GM23338 (cell line): ENCODE measurements around the gene GRAMD2B. TPM values are rescaled to one million over a fixed set of nuclear protein-coding genes. Genes with fewer than 3 reads are reported as not detected.

ENCODE experiments used
- ATAC-seq: fragments of 200-7000 bp; cut with Tn5 transposase; 3 replicates; pipeline ENCODE4 v1.9.1; 2020
- DNase-seq: peaks from one replicate; pipeline ENCODE4 v3.0.0-alpha.2; 2015; ENCODE audit warnings: low spot score
- H2AFZ ChIP-seq: fragments of 200-600 bp; sonication (generic); 2 replicates; pipeline ENCODE4 v1.8.0; 2016; ENCODE audit warnings: antibody characterized with exemption, mild to moderate bottlenecking, moderate library complexity
- H3F3A ChIP-seq: fragments of 200-600 bp; sonication (generic); replicated peaks from 2 replicates; pipeline ENCODE4 v1.8.0; 2017; ENCODE audit warnings: antibody characterized with exemption, mixed run types, low read depth
- H3K27ac ChIP-seq: fragments of 200-600 bp; sonication (generic); 2 replicates; pipeline ENCODE4 v1.6.1; 2016; ENCODE audit warnings: low read depth
- H3K27me3 ChIP-seq: fragments of 200-600 bp; sonication (generic); 2 replicates; pipeline ENCODE4 v1.8.0; 2016; ENCODE audit warnings: mild to moderate bottlenecking, mixed run types, moderate library complexity; ENCODE audit not compliant: insufficient read depth
- H3K36me3 ChIP-seq: fragments of 200-600 bp; sonication (generic); 2 replicates; pipeline ENCODE4 v1.8.0; 2016; ENCODE audit warnings: mild to moderate bottlenecking; ENCODE audit not compliant: insufficient read depth
- H3K4me1 ChIP-seq: fragments of 200-600 bp; sonication (generic); 2 replicates; pipeline ENCODE4 v1.8.0; 2016; ENCODE audit warnings: mild to moderate bottlenecking, moderate library complexity; ENCODE audit not compliant: insufficient read depth
- H3K4me2 ChIP-seq: fragments of 200-600 bp; sonication (generic); 2 replicates; pipeline ENCODE4 v1.7.1; 2017; ENCODE audit warnings: mixed run types
- H3K4me3 ChIP-seq: fragments of 200-600 bp; sonication (generic); 2 replicates; pipeline ENCODE4 v1.6.1; 2016; ENCODE audit warnings: mixed run types
- H3K79me2 ChIP-seq: fragments of 200-600 bp; sonication (generic); replicated peaks from 2 replicates; pipeline ENCODE4 v1.8.0; 2017; ENCODE audit warnings: mild to moderate bottlenecking; ENCODE audit not compliant: insufficient read depth
- H3K9me2 ChIP-seq: fragments of 200-600 bp; sonication (generic); 2 replicates; pipeline ENCODE4 v1.8.0; 2017; ENCODE audit not compliant: insufficient read depth
- H4K20me1 ChIP-seq: fragments of 200-600 bp; sonication (generic); replicated peaks from 2 replicates; pipeline ENCODE4 v1.8.0; 2017; ENCODE audit warnings: mild to moderate bottlenecking; ENCODE audit not compliant: insufficient read depth
- H3K27ac Mint-ChIP-seq: 2 replicates; pipeline ENCODE4 v1.8.0; 2020; ENCODE audit warnings: inconsistent platforms, mild to moderate bottlenecking, moderate library complexity, mixed read lengths
- H3K27me3 Mint-ChIP-seq: 3 replicates; pipeline ENCODE4 v1.8.0; 2022; ENCODE audit warnings: low read depth, mild to moderate bottlenecking, moderate library complexity, mixed read lengths, inconsistent platforms; ENCODE audit not compliant: insufficient read depth, poor library complexity
- H3K36me3 Mint-ChIP-seq: 3 replicates; pipeline ENCODE4 v1.8.0; 2021; ENCODE audit warnings: low read depth, mild to moderate bottlenecking, inconsistent platforms, moderate library complexity, mixed read lengths
- H3K4me1 Mint-ChIP-seq: 3 replicates; pipeline ENCODE4 v1.8.0; 2020; ENCODE audit warnings: mild to moderate bottlenecking, inconsistent platforms, mixed read lengths
- H3K4me3 Mint-ChIP-seq: 3 replicates; pipeline ENCODE4 v1.8.0; 2021; ENCODE audit warnings: moderate library complexity, mild to moderate bottlenecking, inconsistent platforms, mixed read lengths
- H3K9me3 Mint-ChIP-seq: 3 replicates; pipeline ENCODE4 v1.8.0; 2020; ENCODE audit warnings: moderate library complexity, mild to moderate bottlenecking, inconsistent platforms, mixed read lengths
- CREB1 ChIP-seq: fragments of 250-450 bp; sonication (Bioruptor Pico); IDR thresholded peaks from 2 replicates; pipeline ENCODE4 v1.5.0; 2020; ENCODE audit warnings: low read depth, mild to moderate bottlenecking, moderate library complexity
- EZH2 ChIP-seq: fragments of 200-600 bp; sonication (generic); IDR thresholded peaks from one replicate; pipeline ENCODE4 v1.8.0; 2017; ENCODE audit warnings: antibody characterized with exemption, mild to moderate bottlenecking, low read depth; ENCODE audit not compliant: unreplicated experiment
- EZH2phosphoT487 ChIP-seq: fragments of 200-600 bp; sonication (generic); IDR thresholded peaks from one replicate; pipeline ENCODE4 v1.8.1; 2018; ENCODE audit warnings: antibody characterized with exemption; ENCODE audit not compliant: unreplicated experiment
- JUNB ChIP-seq: IDR thresholded peaks from one replicate; pipeline ENCODE4 v1.6.1; 2016; ENCODE audit warnings: antibody characterized with exemption; ENCODE audit not compliant: unreplicated experiment
- NANOG ChIP-seq: IDR thresholded peaks from 2 replicates; pipeline ENCODE4 v1.6.1; 2016; ENCODE audit warnings: antibody characterized with exemption, borderline replicate concordance
- POLR2AphosphoS5 ChIP-seq: IDR thresholded peaks from 2 replicates; pipeline ENCODE4 v1.6.1; 2016; ENCODE audit warnings: antibody characterized with exemption, low read depth
- STAT1 ChIP-seq: IDR thresholded peaks from one replicate; pipeline ENCODE4 v1.6.1; 2016; ENCODE audit warnings: antibody characterized with exemption; ENCODE audit not compliant: unreplicated experiment
- ZNF114 ChIP-seq: fragments of 250-450 bp; sonication (Bioruptor Pico); IDR thresholded peaks from 2 replicates; pipeline ENCODE4 v1.5.0; 2020; ENCODE audit warnings: mild to moderate bottlenecking, moderate library complexity
- ZNF331 ChIP-seq: fragments of 250-450 bp; sonication (Bioruptor Pico); IDR thresholded peaks from 2 replicates; pipeline ENCODE4 v1.5.0; 2020; ENCODE audit warnings: low read depth, mild to moderate bottlenecking, moderate library complexity
- polyA plus RNA-seq: library from polyadenylated mRNA; unstranded; fragments of >200 nt; fragmentation: Nextera tagmentation; extraction: Ambion mirVana; gene quantifications from 2 replicates; pipeline ENCODE4 v1.2.1, GENCODE V29; 2016
- total RNA-seq: library from RNA; depleted of rRNA; stranded (reverse); fragments of >200 nt; shearing (Covaris generic); gene quantifications from 2 replicates; pipeline ENCODE4 v1.2.3, GENCODE V29; 2014
- TF ChIP-seq, protein P1 (sequence below), 2 experiments: fragments of 200-600 bp in 1 of 2; sonication (generic) in 1 of 2; conservative IDR thresholded peaks; 2 replicates each; pipeline versions ENCODE4 v1.5.1 to v1.6.1; 2016 to 2017; ENCODE audit warnings: antibody characterized with exemption in 2 of 2, low read depth in 2 of 2, mild to moderate bottlenecking in 2 of 2, moderate library complexity in 1 of 2
- TF ChIP-seq, protein P2 (sequence below): fragments of 250-450 bp; sonication (Bioruptor Pico); IDR thresholded peaks from 2 replicates; pipeline ENCODE4 v1.5.0; 2020; ENCODE audit warnings: mild to moderate bottlenecking, moderate library complexity
- TF ChIP-seq, protein P3 (sequence below): IDR thresholded peaks from 2 replicates; pipeline ENCODE4 v1.6.1; 2016; ENCODE audit warnings: antibody characterized with exemption

The GRAMD2B gene
- total and polyA plus RNA-seq, 2 experiments from 2014 or later, result 9.7 to 16.9 TPM

DNA sequence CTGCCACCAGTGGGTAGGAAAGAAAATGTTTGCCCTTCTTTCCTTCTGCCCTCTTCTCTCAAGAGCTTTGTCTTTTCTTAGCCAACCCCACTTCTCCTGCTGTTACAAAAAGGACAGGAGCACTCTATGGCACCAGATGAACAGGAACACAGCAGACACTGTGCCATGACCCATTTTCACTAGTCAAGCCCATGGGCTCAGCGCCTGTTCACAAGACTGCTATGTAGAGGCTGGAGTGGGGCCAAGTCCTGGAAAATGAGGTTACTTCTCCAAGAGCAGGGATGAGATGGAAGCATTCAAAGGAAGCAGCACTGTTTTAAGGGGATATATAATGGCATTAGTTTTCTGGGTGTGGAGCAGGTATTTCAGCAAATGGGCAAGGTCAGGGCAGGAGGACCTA, 46.8 kb upstream of the GRAMD2B start:
- no peak for DNase-seq
- Histone ChIP-seq H3K4me1 (peaks cover 26% of the 10 kb centered on the region), H3K4me2 (no peak overlapping the region), H3K79me2 (no peaks in the 10 kb centered on the region), H3K27ac (no peak overlapping the region), H3K27me3 (no peaks in the 10 kb centered on the region), H3K4me3 (no peak overlapping the region), H4K20me1 (no peaks in the 10 kb centered on the region), H3K9me2 (no peaks in the 10 kb centered on the region), H3F3A (no peaks in the 10 kb centered on the region), H3K36me3 (no peaks in the 10 kb centered on the region), H2AFZ (no peak overlapping the region)
- Mint-ChIP-seq H3K9me3 (no peaks in the 10 kb centered on the region), H3K27ac (no peak overlapping the region), H3K27me3 (no peaks in the 10 kb centered on the region), H3K4me3 (no peak overlapping the region), H3K4me1 (peaks cover 20% of the 10 kb centered on the region), H3K36me3 (no peaks in the 10 kb centered on the region; the same call in 2 of the 3 replicates)
- no peak for ATAC-seq
- TF ChIP-seq, protein P1, sequence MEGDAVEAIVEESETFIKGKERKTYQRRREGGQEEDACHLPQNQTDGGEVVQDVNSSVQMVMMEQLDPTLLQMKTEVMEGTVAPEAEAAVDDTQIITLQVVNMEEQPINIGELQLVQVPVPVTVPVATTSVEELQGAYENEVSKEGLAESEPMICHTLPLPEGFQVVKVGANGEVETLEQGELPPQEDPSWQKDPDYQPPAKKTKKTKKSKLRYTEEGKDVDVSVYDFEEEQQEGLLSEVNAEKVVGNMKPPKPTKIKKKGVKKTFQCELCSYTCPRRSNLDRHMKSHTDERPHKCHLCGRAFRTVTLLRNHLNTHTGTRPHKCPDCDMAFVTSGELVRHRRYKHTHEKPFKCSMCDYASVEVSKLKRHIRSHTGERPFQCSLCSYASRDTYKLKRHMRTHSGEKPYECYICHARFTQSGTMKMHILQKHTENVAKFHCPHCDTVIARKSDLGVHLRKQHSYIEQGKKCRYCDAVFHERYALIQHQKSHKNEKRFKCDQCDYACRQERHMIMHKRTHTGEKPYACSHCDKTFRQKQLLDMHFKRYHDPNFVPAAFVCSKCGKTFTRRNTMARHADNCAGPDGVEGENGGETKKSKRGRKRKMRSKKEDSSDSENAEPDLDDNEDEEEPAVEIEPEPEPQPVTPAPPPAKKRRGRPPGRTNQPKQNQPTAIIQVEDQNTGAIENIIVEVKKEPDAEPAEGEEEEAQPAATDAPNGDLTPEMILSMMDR (conservative IDR thresholded peaks at IDR 0.05; ENCODE audit: low read depth in 2 of 2), result no peak
- TF ChIP-seq ZNF114 (CRISPR knock-in tag), result no peak

DNA sequence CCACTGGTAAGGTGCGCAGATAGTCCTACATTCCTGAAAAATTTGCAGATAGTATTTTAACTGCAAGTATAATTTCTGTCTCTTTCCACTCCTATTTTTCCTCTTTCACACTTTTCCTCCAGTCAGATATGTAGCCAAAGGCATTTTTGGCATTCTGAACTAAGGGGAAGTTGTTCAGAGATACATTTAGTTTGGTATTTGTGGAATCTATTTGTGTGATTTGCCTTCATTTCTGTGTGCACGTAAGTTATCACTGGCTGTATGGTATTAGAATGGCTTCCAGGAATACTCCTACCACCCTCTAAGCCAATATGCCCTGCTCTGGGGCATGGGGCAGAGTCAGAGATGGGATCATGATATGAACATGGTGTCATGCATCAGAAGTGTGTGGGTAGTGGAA, 45.8 kb upstream of the GRAMD2B start:
- H4K20me1 ChIP-seq, result no peaks in the 10 kb centered on the region
- H3K27ac ChIP-seq, result no peak overlapping the region
- no peak overlapping the region for H3K4me3 ChIP-seq
- H3K4me3 Mint-ChIP-seq, result no peak overlapping the region
- H3K36me3 ChIP-seq, result no peaks in the 10 kb centered on the region
- H3K4me2 ChIP-seq, result no peak overlapping the region
- no peaks in the 10 kb centered on the region for H3K79me2 ChIP-seq
- H2AFZ ChIP-seq, result no peak overlapping the region
- no peaks in the 10 kb centered on the region for H3K9me3 Mint-ChIP-seq
- H3K9me2 ChIP-seq, result no peaks in the 10 kb centered on the region
- ATAC-seq (no peak), DNase-seq (no peak)
- H3K36me3 Mint-ChIP-seq, result peaks cover 3% of the 10 kb centered on the region; the same call in 2 of the 3 replicates
- H3K27ac Mint-ChIP-seq, result no peak overlapping the region
- peaks cover 16% of the 10 kb centered on the region for H3K4me1 ChIP-seq
- peaks cover 14% of the 10 kb centered on the region for H3K4me1 Mint-ChIP-seq
- H3K27me3 Mint-ChIP-seq, result no peaks in the 10 kb centered on the region
- no peaks in the 10 kb centered on the region for H3K27me3 ChIP-seq
- H3F3A ChIP-seq, result no peaks in the 10 kb centered on the region
- TF ChIP-seq POLR2AphosphoS5 (no peak), JUNB (no peak), CREB1 (CRISPR knock-in tag) (no peak), EZH2phosphoT487 (no peak), ZNF331 (no peak), EZH2 (no peak), NANOG (no peak), ZNF114 (CRISPR knock-in tag) (no peak), STAT1 (no peak)
- TF ChIP-seq, protein P2, sequence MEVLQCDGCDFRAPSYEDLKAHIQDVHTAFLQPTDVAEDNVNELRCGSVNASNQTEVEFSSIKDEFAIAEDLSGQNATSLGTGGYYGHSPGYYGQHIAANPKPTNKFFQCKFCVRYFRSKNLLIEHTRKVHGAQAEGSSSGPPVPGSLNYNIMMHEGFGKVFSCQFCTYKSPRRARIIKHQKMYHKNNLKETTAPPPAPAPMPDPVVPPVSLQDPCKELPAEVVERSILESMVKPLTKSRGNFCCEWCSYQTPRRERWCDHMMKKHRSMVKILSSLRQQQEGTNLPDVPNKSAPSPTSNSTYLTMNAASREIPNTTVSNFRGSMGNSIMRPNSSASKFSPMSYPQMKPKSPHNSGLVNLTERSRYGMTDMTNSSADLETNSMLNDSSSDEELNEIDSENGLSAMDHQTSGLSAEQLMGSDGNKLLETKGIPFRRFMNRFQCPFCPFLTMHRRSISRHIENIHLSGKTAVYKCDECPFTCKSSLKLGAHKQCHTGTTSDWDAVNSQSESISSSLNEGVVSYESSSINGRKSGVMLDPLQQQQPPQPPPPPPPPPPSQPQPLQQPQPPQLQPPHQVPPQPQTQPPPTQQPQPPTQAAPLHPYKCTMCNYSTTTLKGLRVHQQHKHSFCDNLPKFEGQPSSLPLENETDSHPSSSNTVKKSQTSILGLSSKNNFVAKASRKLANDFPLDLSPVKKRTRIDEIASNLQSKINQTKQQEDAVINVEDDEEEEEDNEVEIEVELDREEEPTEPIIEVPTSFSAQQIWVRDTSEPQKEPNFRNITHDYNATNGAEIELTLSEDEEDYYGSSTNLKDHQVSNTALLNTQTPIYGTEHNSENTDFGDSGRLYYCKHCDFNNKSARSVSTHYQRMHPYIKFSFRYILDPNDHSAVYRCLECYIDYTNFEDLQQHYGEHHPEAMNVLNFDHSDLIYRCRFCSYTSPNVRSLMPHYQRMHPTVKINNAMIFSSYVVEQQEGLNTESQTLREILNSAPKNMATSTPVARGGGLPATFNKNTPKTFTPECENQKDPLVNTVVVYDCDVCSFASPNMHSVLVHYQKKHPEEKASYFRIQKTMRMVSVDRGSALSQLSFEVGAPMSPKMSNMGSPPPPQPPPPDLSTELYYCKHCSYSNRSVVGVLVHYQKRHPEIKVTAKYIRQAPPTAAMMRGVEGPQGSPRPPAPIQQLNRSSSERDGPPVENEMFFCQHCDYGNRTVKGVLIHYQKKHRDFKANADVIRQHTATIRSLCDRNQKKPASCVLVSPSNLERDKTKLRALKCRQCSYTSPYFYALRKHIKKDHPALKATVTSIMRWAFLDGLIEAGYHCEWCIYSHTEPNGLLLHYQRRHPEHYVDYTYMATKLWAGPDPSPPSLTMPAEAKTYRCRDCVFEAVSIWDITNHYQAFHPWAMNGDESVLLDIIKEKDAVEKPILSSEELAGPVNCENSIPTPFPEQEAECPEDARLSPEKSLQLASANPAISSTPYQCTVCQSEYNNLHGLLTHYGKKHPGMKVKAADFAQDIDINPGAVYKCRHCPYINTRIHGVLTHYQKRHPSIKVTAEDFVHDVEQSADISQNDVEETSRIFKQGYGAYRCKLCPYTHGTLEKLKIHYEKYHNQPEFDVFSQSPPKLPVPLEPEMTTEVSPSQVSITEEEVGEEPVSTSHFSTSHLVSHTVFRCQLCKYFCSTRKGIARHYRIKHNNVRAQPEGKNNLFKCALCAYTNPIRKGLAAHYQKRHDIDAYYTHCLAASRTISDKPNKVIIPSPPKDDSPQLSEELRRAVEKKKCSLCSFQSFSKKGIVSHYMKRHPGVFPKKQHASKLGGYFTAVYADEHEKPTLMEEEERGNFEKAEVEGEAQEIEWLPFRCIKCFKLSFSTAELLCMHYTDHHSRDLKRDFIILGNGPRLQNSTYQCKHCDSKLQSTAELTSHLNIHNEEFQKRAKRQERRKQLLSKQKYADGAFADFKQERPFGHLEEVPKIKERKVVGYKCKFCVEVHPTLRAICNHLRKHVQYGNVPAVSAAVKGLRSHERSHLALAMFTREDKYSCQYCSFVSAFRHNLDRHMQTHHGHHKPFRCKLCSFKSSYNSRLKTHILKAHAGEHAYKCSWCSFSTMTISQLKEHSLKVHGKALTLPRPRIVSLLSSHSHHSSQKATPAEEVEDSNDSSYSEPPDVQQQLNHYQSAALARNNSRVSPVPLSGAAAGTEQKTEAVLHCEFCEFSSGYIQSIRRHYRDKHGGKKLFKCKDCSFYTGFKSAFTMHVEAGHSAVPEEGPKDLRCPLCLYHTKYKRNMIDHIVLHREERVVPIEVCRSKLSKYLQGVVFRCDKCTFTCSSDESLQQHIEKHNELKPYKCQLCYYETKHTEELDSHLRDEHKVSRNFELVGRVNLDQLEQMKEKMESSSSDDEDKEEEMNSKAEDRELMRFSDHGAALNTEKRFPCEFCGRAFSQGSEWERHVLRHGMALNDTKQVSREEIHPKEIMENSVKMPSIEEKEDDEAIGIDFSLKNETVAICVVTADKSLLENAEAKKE (CRISPR knock-in tag), result no peak
- TF ChIP-seq, protein P3, sequence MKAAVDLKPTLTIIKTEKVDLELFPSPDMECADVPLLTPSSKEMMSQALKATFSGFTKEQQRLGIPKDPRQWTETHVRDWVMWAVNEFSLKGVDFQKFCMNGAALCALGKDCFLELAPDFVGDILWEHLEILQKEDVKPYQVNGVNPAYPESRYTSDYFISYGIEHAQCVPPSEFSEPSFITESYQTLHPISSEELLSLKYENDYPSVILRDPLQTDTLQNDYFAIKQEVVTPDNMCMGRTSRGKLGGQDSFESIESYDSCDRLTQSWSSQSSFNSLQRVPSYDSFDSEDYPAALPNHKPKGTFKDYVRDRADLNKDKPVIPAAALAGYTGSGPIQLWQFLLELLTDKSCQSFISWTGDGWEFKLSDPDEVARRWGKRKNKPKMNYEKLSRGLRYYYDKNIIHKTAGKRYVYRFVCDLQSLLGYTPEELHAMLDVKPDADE, result no peak
